GM18909 (cell line): ENCODE results near the gene RASSF7.

Source experiments
- ATAC-seq: cut with Tn5 transposase; IDR thresholded peaks from one replicate; pipeline ENCODE4 v1.9.1; 2021; ENCODE audit warnings: mild to moderate bottlenecking; ENCODE audit not compliant: unreplicated experiment, poor library complexity

RASSF7 gene

GRCh38 chr11:605286-606129 is 44.7 kb downstream of the RASSF7 start:
- no peak for ATAC-seq

- no peak for ATAC-seq
Observed at GRCh38 chr11:606245-606644, 45.5 kb downstream of the RASSF7 start.

GRCh38 chr11:607020-607780 is 46.4 kb downstream of the RASSF7 start:
- ATAC-seq = no peak

GRCh38 chr11:607971-608659 is 47.3 kb downstream of the RASSF7 start:
- no peak for ATAC-seq

GRCh38 chr11:608791-609251 is 48.1 kb downstream of the RASSF7 start:
- no peak for ATAC-seq

GRCh38 chr11:609341-609811 is 48.6 kb downstream of the RASSF7 start:
- ATAC-seq = no peak

GRCh38 chr11:610146-610801 is 49.5 kb downstream of the RASSF7 start:
- ATAC-seq = no peak

- no peak for ATAC-seq
Observed at GRCh38 chr11:611001-611996, 50.5 kb downstream of the RASSF7 start.

GRCh38 chr11:612201-612960 is 51.6 kb downstream of the RASSF7 start:
- ATAC-seq = no peak

GRCh38 chr11:612961-613300 is 52.2 kb downstream of the RASSF7 start:
- ATAC-seq = no peak

- ATAC-seq = no peak
Observed at GRCh38 chr11:613369-613968, 52.7 kb downstream of the RASSF7 start.
